ENCODE results near the gene NR3C2.

NR3C2 gene

DNA sequence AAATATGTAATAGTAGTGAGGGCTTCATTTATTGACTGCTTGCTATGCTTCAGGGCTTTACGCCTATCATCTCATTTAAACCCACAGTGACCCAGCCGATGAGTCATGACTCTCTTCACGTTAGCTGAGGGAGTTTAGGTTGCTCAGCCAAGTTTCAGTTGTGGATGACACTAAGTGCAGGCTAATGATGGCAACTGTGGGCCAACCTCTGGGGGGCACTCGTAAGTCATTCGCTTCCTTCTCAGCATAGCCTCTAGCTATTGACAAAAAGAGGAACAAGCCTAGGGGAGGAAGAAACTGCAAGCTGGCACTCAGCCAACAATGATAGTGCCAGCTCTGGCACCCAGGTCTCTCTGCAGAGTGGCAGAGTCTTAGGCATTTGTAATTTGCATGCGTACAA is 385.3 kb downstream of the NR3C2 start:
- DNase-seq (ENCODE audit: low read depth): peak; percentile 86

DNA sequence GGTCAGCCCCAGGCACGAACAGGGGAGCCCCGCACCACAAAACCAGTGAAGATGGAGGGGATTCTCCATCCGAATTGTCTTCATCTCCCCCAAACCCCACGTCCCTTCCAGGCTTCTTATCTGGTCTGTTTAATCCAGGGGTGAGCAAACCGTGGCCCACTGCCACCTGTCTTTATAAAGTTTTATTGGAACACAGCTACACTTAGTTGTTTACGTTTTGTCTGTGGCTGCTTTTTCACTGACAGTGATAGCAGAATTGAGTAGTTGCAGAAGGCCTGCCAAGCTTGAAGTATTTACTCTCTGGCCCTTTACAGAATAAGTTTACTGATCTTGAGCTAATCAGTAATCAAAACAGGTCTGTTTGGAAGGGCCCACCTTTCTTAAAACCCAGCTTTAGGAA is 386.4 kb downstream of the NR3C2 start:
- DNase-seq (ENCODE audit: low read depth): no peak

DNA sequence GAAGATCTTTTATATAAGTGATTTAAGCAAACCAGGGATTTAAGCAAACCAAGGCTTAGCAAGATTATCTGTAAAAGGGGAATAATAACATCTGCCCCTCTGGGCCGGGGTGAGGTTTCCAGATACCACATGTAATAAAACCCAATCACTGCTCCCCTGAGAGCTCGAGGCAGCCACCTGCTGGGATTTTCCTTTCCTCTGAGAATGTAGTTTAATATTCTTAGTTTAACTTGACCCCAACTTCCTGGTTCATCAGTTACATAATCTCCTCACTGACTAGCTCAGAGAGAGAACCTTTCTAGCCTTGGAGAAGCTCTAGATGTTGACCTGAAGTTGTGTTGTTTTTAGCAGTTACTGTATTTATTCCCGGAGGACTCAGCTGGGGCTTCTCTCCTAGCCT is 387.9 kb downstream of the NR3C2 start:
- DNase-seq (ENCODE audit: low read depth): peak; percentile 55

DNA sequence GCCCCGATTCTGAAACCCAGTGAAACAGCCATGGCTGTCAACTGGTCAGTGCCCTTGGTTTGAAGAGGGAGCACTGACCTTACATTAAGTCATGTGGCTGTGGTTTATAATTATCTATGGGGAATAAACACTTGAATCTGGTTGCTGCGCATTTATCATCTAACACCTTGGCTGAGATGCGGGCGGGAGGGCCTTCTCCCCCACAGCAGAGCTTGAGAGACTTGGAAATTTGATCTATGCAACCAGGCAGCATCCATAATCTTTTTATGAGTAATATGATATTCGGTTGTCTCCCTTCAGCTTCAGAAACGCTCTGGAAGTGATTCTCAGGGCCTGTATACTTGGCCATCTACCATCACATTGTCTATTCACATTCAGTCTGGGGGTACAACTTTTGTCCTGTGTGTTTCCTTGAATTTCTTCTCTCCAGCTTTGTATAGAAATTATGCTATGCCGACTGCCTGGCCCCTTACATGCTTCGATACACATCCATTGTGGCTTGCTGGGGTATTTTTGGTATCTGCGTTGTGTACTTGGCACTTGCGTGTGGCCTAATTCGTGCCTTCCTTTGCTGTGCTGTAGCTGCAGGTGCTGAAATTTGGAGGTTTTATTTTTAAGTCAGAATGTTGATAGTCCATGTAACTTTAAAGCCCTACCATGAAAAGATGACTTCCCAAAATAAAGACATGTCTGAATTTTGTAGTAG is 388.8 kb downstream of the NR3C2 start:
- DNase-seq (ENCODE audit: low read depth): no peak

DNA sequence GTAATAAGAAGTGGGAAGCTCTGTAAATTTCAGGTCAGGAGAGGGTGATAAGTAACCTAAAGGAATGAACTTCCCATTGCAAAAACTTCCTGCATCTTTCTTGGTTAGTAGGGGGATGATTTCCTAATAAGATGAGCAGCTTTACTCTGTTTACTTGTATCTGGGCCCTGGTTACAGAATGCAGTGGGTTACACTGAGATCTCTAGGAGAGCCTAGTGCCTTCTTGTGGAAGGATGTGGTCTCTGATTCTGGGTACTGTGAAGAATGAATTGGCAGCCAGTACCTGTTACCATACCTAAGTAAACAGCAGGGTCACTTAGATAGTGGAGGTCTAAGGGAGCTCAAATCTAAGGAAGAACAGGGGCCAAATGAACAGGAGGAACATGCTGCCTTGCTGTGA is 389.8 kb downstream of the NR3C2 start:
- peak; percentile 34 for DNase-seq (ENCODE audit: low read depth)

DNA sequence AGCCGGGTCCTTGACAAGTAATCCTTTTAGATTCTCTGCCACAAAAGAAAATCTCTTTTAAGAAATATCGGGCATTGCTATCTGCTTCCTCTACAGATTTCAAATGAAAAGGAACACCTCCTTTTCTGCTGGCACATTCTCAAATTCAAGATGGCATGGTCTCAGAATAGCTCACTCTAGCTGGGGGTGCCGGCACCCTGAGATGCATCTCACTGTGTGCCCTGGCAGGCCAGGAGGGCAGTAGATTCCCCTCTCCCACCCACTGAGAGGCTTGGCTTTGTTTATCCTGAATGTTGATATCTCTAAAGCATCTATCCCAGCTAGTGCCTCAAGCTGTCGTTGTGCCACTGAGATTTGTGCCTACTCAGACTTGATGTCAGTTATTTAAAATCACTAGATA is 390.8 kb downstream of the NR3C2 start:
- no peak for DNase-seq (ENCODE audit: low read depth)

DNA sequence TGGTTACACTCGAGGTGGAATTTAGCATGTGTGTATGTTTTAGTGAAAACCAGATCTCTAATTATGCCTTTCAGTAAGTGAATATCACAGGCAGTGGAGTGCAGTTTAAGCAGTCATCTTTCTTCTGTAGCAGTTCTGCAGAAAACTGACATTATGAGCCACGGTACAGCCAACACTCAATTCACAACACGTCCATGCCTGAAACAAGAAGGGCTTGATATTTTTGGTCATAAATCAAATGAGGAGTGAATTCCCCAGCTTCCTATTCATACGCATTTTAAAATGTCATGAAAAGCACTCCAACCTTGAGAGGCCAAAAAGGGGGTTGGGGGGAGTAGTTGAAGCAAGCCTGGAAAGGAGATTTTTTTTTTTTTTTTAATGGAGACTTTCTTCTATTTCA is 393.6 kb downstream of the NR3C2 start:
- DNase-seq (ENCODE audit: low read depth): no peak

DNA sequence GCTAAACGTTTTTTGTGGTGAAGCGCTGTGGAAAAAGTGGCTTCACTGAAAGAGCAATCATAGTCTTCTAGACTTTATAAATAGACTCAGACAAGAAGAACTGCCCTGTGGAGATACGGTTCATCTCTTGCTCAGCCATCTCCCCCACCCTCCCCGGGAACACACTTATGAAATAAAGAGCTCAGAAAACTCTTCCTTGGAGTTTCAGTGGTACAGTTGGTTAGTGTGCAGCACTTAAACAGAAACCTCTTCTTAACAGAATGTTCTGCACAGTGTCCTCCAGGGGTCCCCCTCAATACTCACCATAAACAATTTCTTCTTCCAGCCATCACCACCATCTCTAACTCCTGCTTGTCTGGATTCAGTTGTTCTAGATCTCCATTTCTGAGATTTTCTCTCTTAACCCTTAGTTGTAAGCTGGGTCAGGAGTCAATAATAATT is 397.3 kb downstream of the NR3C2 start:
- peak; percentile 31 for DNase-seq (ENCODE audit: low read depth)

DNA sequence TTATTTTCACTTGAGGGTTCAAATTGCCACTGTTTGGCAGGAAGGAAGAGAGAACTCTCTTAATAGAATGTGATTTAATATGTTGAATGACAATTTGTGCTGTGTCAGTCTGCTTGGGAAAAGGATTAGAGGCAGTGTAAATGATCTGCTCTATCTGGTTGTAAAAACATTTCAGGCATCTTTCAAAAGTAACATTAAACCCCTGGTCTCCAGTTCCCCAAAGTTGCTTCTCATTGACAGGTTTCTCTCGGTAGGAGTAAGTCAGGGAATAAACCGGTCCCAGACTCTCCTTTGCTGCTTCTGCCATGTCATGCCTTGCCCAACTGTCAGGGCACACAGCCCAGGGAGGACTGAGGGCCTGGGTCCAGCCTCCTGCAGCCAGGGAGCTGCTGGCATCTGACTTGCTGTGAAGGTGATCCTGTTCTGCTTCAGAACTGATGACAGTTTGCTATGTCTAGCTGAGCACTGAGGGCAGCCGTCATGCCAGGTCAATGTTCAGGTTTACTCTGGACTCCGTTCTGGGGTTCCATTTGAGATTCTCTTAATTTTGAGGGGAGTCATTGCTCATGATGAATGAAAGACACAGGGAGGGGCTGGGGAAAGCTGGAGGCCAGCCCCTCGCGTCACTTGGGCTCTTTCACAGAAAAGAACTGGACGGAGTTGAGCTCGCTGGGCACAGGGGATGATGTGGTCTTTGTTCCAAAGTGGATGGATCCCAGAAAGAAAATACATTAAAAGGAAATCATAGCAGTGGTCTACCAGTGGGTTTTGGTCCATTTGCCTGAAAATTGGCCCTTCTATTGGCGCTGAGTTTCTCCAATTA is 397.9 kb downstream of the NR3C2 start:
- no peak for DNase-seq (ENCODE audit: low read depth)

DNA sequence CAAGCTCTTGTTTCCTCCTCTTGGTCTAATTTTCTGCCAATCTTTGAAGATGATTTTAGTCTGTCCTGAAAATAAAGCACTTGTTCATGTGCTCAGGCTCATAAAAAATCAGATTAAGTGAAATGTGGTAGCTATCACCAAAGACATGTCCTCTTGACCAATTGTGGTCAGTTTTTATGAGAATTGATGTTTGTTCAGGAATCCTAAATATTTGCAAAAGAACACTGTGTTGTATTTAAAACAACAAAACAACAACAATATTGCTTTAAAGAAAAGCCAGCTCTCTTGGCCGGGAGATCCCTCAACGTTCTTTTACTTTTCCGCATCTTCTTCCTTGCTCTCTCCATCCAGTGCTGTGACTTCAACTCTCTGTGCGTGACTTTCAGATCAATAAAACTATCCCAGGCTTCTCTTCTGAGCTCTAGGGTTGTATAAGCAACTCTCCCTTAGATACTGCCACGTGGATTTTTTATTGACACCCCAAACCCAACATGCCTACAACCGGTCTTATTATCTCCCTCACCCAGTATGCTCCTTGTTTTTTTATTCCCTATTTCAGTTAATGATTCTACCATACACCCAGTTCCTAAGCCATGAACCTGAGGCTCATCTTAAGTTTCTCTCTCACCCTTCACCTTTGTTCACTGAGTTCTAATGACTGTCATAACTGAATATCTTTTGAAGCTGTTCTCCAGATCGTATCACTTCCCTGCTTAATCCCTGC is 400.4 kb downstream of the NR3C2 start:
- DNase-seq (ENCODE audit: low read depth): no peak

DNA sequence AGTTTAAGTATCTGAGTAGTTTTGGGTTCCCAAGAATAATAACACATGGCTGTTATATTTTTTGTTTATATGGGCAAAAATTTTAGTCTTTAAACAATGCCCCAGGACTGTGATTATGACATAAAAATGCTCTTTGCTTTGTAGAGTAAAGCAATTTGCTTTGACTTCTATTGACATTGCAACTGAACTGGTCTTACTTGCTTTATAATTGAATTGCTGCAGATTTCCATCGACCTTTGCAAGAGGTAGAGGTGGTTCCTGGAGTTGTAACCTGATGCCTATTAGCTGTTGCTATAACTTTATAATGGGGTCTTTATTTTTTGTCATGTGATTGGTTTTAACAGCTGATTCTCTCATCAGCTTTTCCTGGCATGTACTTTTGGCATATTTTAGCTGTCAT is 407.4 kb downstream of the NR3C2 start:
- DNase-seq (ENCODE audit: low read depth): no peak

DNA sequence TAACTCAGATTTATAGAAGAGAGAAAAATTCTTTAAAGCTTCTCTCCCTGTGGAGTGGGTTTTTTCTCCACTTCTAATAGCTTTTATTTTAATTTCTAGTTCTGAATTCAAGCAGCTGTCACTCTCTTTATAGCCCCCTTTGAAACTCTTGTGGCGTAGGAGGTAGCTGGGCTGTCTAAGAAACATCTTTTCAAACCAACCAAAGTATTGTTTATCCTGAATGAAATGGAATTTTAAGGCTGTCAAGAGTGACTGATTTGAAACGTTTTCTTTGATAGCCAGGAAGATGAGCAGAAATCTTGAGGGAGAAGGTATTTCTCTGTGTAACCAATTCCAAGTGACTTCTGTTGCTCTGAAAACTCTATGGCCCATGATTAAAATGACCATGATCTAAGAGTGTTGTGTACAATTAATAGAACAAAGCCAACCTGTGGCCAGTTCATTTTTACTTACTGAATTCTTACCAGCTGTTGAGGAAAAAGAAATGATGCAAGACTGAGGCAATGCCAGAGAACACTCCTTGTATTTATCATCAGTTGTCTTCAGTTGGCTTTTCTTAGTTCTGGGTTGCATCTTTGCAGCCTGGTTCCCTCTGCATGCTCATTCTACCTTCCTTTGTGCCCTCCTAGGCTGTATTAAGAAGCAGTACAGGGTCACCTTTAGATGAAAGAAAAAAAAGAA is 411.9 kb downstream of the NR3C2 start:
- DNase-seq (ENCODE audit: low read depth): peak; percentile 64

DNA sequence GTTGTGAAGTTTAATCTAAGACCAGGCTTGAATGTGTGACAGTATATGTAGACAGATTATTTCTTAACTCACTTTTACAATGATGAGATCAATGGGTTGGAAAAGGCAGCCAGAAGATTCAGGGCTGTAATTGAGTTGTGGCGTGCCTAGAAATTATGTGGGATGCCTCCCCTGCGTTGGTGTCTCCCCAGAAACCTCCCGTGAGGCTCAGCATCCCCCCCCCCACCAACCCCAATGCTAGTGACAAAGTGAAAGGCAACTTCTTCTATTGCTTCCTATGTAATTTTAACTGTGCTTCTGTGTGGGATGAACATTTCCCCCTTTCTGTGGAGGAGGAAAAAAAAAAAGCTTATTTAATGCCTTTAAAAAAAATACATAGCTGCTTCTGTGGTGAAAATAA is 412.4 kb downstream of the NR3C2 start:
- no peak for DNase-seq (ENCODE audit: low read depth)
